Ishikawa (cell line): ENCODE results near the gene CCDC73.

Source experiments
- CEBPB ChIP-seq: IDR thresholded peaks from 2 replicates; pipeline ENCODE4 v1.6.1; 2012
- CREB1 ChIP-seq: IDR thresholded peaks from 2 replicates; pipeline ENCODE4 v1.6.1; 2012; ENCODE audit warnings: low read depth
- EGR1 ChIP-seq: IDR thresholded peaks from 2 replicates; pipeline ENCODE4 v1.6.1; 2012
- EP300 ChIP-seq: IDR thresholded peaks from 2 replicates; pipeline ENCODE4 v1.6.1; 2012; ENCODE audit warnings: borderline replicate concordance
- FOXM1 ChIP-seq: IDR thresholded peaks from 2 replicates; pipeline ENCODE4 v1.6.1; 2012; ENCODE audit warnings: low read depth, borderline replicate concordance
- NFIC ChIP-seq: IDR thresholded peaks from 2 replicates; pipeline ENCODE4 v1.6.1; 2012
- RAD21 ChIP-seq: IDR thresholded peaks from 2 replicates; pipeline ENCODE4 v1.6.1; 2012; ENCODE audit warnings: low read depth
- TAF1 ChIP-seq: IDR thresholded peaks from 2 replicates; pipeline ENCODE4 v1.6.1; 2012; ENCODE audit warnings: low read depth, mild to moderate bottlenecking
- TCF12 ChIP-seq: IDR thresholded peaks from 2 replicates; pipeline ENCODE4 v1.6.1; 2012; ENCODE audit warnings: low read depth
- TEAD4 ChIP-seq: IDR thresholded peaks from 2 replicates; pipeline ENCODE4 v1.6.1; 2012
- YY1 ChIP-seq: IDR thresholded peaks from 2 replicates; pipeline ENCODE4 v1.6.1; 2012; ENCODE audit warnings: low read depth
- ZBTB7A ChIP-seq: IDR thresholded peaks from 2 replicates; pipeline ENCODE4 v1.6.1; 2012; ENCODE audit warnings: low read depth
- TF ChIP-seq, protein P1 (sequence below): IDR thresholded peaks from 2 replicates; pipeline ENCODE4 v1.6.1; 2012
- TF ChIP-seq, protein P2 (sequence below): IDR thresholded peaks from 2 replicates; pipeline ENCODE4 v1.6.1; 2012; ENCODE audit warnings: low read depth, mild to moderate bottlenecking
- TF ChIP-seq, protein P3 (sequence below): IDR thresholded peaks from 2 replicates; pipeline ENCODE4 v1.6.1; 2012

CCDC73 gene

DNA sequence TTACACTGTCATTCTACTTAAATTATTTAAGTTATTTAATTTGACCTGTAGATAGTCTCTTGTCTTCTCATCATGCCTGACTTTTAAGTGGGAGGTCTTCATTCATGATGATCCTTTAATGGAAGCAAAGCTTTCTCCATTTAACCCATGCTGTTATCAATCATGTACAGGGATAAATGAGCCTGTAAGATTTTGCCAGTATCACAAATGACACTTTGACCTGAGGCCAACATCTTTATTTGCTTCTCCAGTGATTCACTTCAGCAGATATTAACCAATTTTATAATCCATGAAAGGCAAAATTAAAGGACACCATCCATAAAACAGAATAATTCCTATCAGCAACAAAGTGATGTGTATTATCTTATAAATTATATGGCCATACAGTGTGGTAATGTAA, 7.7 kb downstream of the CCDC73 start:
- no peak for TF ChIP-seq TCF12
- no peak for TF ChIP-seq ZBTB7A
- no peak for TF ChIP-seq NFIC
- TF ChIP-seq FOXM1 = no peak
- TF ChIP-seq YY1 = no peak
- TF ChIP-seq CEBPB = no peak
- TF ChIP-seq, protein P1, sequence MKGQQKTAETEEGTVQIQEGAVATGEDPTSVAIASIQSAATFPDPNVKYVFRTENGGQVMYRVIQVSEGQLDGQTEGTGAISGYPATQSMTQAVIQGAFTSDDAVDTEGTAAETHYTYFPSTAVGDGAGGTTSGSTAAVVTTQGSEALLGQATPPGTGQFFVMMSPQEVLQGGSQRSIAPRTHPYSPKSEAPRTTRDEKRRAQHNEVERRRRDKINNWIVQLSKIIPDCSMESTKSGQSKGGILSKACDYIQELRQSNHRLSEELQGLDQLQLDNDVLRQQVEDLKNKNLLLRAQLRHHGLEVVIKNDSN = no peak
- TF ChIP-seq CREB1 = no peak

- no peak for TF ChIP-seq FOXM1
Measured at GRCh38 chr11:32785262-32785661, 9.2 kb downstream of the CCDC73 start.

- TF ChIP-seq CREB1 (no peak), TEAD4 (no peak), NFIC (no peak)
- TF ChIP-seq, protein P2, sequence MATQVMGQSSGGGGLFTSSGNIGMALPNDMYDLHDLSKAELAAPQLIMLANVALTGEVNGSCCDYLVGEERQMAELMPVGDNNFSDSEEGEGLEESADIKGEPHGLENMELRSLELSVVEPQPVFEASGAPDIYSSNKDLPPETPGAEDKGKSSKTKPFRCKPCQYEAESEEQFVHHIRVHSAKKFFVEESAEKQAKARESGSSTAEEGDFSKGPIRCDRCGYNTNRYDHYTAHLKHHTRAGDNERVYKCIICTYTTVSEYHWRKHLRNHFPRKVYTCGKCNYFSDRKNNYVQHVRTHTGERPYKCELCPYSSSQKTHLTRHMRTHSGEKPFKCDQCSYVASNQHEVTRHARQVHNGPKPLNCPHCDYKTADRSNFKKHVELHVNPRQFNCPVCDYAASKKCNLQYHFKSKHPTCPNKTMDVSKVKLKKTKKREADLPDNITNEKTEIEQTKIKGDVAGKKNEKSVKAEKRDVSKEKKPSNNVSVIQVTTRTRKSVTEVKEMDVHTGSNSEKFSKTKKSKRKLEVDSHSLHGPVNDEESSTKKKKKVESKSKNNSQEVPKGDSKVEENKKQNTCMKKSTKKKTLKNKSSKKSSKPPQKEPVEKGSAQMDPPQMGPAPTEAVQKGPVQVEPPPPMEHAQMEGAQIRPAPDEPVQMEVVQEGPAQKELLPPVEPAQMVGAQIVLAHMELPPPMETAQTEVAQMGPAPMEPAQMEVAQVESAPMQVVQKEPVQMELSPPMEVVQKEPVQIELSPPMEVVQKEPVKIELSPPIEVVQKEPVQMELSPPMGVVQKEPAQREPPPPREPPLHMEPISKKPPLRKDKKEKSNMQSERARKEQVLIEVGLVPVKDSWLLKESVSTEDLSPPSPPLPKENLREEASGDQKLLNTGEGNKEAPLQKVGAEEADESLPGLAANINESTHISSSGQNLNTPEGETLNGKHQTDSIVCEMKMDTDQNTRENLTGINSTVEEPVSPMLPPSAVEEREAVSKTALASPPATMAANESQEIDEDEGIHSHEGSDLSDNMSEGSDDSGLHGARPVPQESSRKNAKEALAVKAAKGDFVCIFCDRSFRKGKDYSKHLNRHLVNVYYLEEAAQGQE = no peak
Measured at GRCh38 chr11:32781721-32782120, 12.7 kb downstream of the CCDC73 start.

- no peak for TF ChIP-seq ZBTB7A
- TF ChIP-seq NFIC = no peak
- TF ChIP-seq, protein P2 = no peak
- TF ChIP-seq EGR1 = no peak
- no peak for TF ChIP-seq EP300
- TF ChIP-seq, protein P1 = no peak
- no peak for TF ChIP-seq RAD21
- no peak for TF ChIP-seq TEAD4
- TF ChIP-seq, protein P3, sequence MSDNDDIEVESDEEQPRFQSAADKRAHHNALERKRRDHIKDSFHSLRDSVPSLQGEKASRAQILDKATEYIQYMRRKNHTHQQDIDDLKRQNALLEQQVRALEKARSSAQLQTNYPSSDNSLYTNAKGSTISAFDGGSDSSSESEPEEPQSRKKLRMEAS = no peak
- no peak for TF ChIP-seq YY1
- TF ChIP-seq FOXM1 = no peak
- TF ChIP-seq TAF1 = no peak
- TF ChIP-seq TCF12 = no peak
- TF ChIP-seq CREB1 = no peak
- TF ChIP-seq CEBPB = no peak
Measured at GRCh38 chr11:32779136-32779535, 15.3 kb downstream of the CCDC73 start.

GRCh38 chr11:32775908-32776307, 18.6 kb downstream of the CCDC73 start:
- TF ChIP-seq TEAD4 (no peak), EGR1 (no peak), YY1 (no peak), TAF1 (no peak), NFIC (no peak), RAD21 (no peak), TCF12 (no peak), CREB1 (no peak), CEBPB (no peak), FOXM1 (no peak), ZBTB7A (no peak), EP300 (no peak)
- TF ChIP-seq, protein P3 = no peak
- TF ChIP-seq, protein P1 = no peak
- TF ChIP-seq, protein P2 = no peak
